ENCODE measurements around the gene PPP1R37. TPM values are rescaled to one million over a fixed set of nuclear protein-coding genes. Genes with fewer than 3 reads are reported as not detected.

PPP1R37 gene
- 16.2 and 32.3 TPM in 2 replicates for total RNA-seq

GRCh38 chr19:45092747-45093678 is at the start of gene PPP1R37:
TSS of gene PPP1R37 (plus strand) at chr19:45093179. CDS start at chr19:45093326, 147 bp downstream.

GRCh38 chr19:45076029-45076850 is 16.7 kb upstream of the PPP1R37 start, which contains the start of gene ZNF296:
TSS of gene ZNF296 (minus strand) at chr19:45076478. CDS start at chr19:45076373, 105 bp downstream.

GRCh38 chr19:45079063-45079910 is 13.7 kb upstream of the PPP1R37 start, which contains the start of gene GEMIN7:
TSS of gene GEMIN7 (plus strand) at chr19:45079260. CDS start at chr19:45090115, 10,855 bp downstream.

GRCh38 chr19:45160870-45161737 is 68.1 kb downstream of the PPP1R37 start, which contains the start of gene NKPD1:
TSS of gene NKPD1 (minus strand) at chr19:45160982. CDS start at chr19:45160150, 832 bp downstream.

GRCh38 chr19:45177817-45178261 is 84.9 kb downstream of the PPP1R37 start, which contains the start of gene TRAPPC6A:
TSS of gene TRAPPC6A (minus strand) at chr19:45178237. CDS start at chr19:45178218, 19 bp downstream.

GRCh38 chr19:45178262-45179071 is 85.5 kb downstream of the PPP1R37 start, which contains the start of gene BLOC1S3:
TSS of gene BLOC1S3 (plus strand) at chr19:45178784. CDS start at chr19:45179297, 513 bp downstream.

Other genes starting within 250 kb of the PPP1R37 start
- 164 and 177 TPM in 2 replicates for gene NECTIN2, start 246.9 kb upstream of the PPP1R37 start, total RNA-seq
- gene TOMM40, start 201.9 kb upstream of the PPP1R37 start, total RNA-seq = 43.9 and 67.0 TPM in 2 replicates
- 12.5 and 510 TPM in 2 replicates for gene APOE, start 187.4 kb upstream of the PPP1R37 start, total RNA-seq
- 10.3 and 57.2 TPM in 2 replicates for gene APOC1, start 178.6 kb upstream of the PPP1R37 start, total RNA-seq
- gene APOC4, start 150.9 kb upstream of the PPP1R37 start, total RNA-seq = not detected in 2 replicates
- not detected in 2 replicates for gene APOC2, start 147.1 kb upstream of the PPP1R37 start, total RNA-seq
- 48.2 and 88.1 TPM in 2 replicates for gene CLPTM1, start 137.8 kb upstream of the PPP1R37 start, total RNA-seq
- gene RELB, start 91.7 kb upstream of the PPP1R37 start, total RNA-seq = 4.2 and 34.4 TPM in 2 replicates
- gene CLASRP, start 54.1 kb upstream of the PPP1R37 start, total RNA-seq = 11.9 and 74.0 TPM in 2 replicates
- 0.26 and 1.5 TPM in 2 replicates for gene ZNF296, start 16.7 kb upstream of the PPP1R37 start, total RNA-seq
- 34.7 and 48.5 TPM in 2 replicates for gene GEMIN7, start 13.9 kb upstream of the PPP1R37 start, total RNA-seq
- gene NKPD1, start 67.8 kb downstream of the PPP1R37 start, total RNA-seq = under 0.01 and 0.16 TPM in 2 replicates
- gene TRAPPC6A, start 85.1 kb downstream of the PPP1R37 start, total RNA-seq = 14.1 and 33.1 TPM in 2 replicates
- 5.0 and 8.6 TPM in 2 replicates for gene BLOC1S3, start 85.6 kb downstream of the PPP1R37 start, total RNA-seq
- 0.24 TPM in 1 of 2 replicates, not detected in the other for gene EXOC3L2, start 152.2 kb downstream of the PPP1R37 start, total RNA-seq
- 17.1 and 34.5 TPM in 2 replicates for gene MARK4, start 158.1 kb downstream of the PPP1R37 start, total RNA-seq
- 6.0 TPM in 1 of 2 replicates, not detected in the other for gene CKM, start 229.7 kb downstream of the PPP1R37 start, total RNA-seq
- gene KLC3, start 247.6 kb downstream of the PPP1R37 start, total RNA-seq = 0.65 TPM in 1 of 2 replicates, not detected in the other